HepG2 (cell line): ENCODE results near the gene ADGRG6. TPM values are rescaled to one million over a fixed set of nuclear protein-coding genes. Genes with fewer than 3 reads are reported as not detected.

Experiments used
- ADNP ChIP-seq: sonication (generic); formaldehyde crosslinking; IDR thresholded peaks from 2 replicates; pipeline ENCODE4 v1.4.0; 2020; ENCODE audit warnings: missing genetic modification reagents
- CBX2 ChIP-seq, 2 experiments: fragments of 200-600 bp in 1 of 2; sonication (generic); formaldehyde crosslinking in 1 of 2; IDR thresholded peaks; 2 replicates each; pipeline versions ENCODE4 v1.7.0 to v1.8.1; 2018 to 2022; ENCODE audit warnings: low read depth in 2 of 2, low read length in 1 of 2, mild to moderate bottlenecking in 1 of 2, missing genetic modification reagents in 1 of 2
- DNMT1 ChIP-seq: sonication (generic); formaldehyde crosslinking; IDR thresholded peaks from 2 replicates; pipeline ENCODE4 v1.5.1; 2020; ENCODE audit warnings: mild to moderate bottlenecking, missing genetic modification reagents
- DR1 ChIP-seq: sonication (generic); formaldehyde crosslinking; IDR thresholded peaks from 2 replicates; pipeline ENCODE4 v1.8.0; 2021; ENCODE audit warnings: mild to moderate bottlenecking, missing genetic modification reagents, inconsistent platforms
- HCFC1 ChIP-seq: fragments of 150-350 bp; IDR thresholded peaks from 2 replicates; pipeline ENCODE4 v1.6.1; 2014; ENCODE audit warnings: low read depth, low read length
- HDAC1 ChIP-seq: sonication (generic); formaldehyde crosslinking; IDR thresholded peaks from 2 replicates; pipeline ENCODE4 v1.5.1; 2020; ENCODE audit warnings: mild to moderate bottlenecking, missing genetic modification reagents
- HDAC2 ChIP-seq: sonication (generic); formaldehyde crosslinking; IDR thresholded peaks from 2 replicates; pipeline ENCODE4 v1.4.0; 2020; ENCODE audit warnings: missing genetic modification reagents
- KDM4B ChIP-seq: sonication (generic); formaldehyde crosslinking; IDR thresholded peaks from 2 replicates; pipeline ENCODE4 v1.4.0; 2020; ENCODE audit warnings: missing genetic modification reagents
- PAWR ChIP-seq: sonication (generic); formaldehyde crosslinking; IDR thresholded peaks from 2 replicates; pipeline ENCODE4 v1.4.0; 2020; ENCODE audit warnings: missing genetic modification reagents, mild to moderate bottlenecking, borderline replicate concordance
- PPARG ChIP-seq: conservative IDR thresholded peaks from 2 replicates; pipeline ENCODE4 v1.6.1; 2016; ENCODE audit warnings: missing biosample characterization, missing genetic modification reagents
- RBM39 ChIP-seq: fragments of 200-400 bp; formaldehyde crosslinking; IDR thresholded peaks from one replicate; pipeline ENCODE4 v1.6.1; 2018; ENCODE audit warnings: antibody characterized with exemption, mild to moderate bottlenecking, low read depth, low read length; ENCODE audit not compliant: poor library complexity, severe bottlenecking
- RCOR2 ChIP-seq: IDR thresholded peaks from 2 replicates; pipeline ENCODE4 v1.6.1; 2016; ENCODE audit warnings: missing biosample characterization, missing genetic modification reagents
- STAG1 ChIP-seq: sonication (generic); formaldehyde crosslinking; IDR thresholded peaks from 2 replicates; pipeline ENCODE4 v1.4.0; 2020; ENCODE audit warnings: missing genetic modification reagents
- YEATS2 ChIP-seq: sonication (generic); formaldehyde crosslinking; IDR thresholded peaks from 2 replicates; pipeline ENCODE4 v1.4.0; 2020; ENCODE audit warnings: missing genetic modification reagents, borderline replicate concordance
- ZKSCAN8 ChIP-seq: IDR thresholded peaks from 2 replicates; pipeline ENCODE4 v1.6.1; 2016; ENCODE audit warnings: borderline replicate concordance, missing genetic modification reagents, missing compliant biosample characterization
- ZNF629 ChIP-seq: sonication (generic); formaldehyde crosslinking; conservative IDR thresholded peaks from 2 replicates; pipeline ENCODE4 v1.5.0; 2020; ENCODE audit warnings: missing genetic modification reagents
- ZNF703 ChIP-seq: sonication (generic); formaldehyde crosslinking; IDR thresholded peaks from 2 replicates; pipeline ENCODE4 v1.5.1; 2020; ENCODE audit warnings: missing genetic modification reagents, mild to moderate bottlenecking, moderate library complexity, borderline replicate concordance
- ZNF777 ChIP-seq: sonication (generic); formaldehyde crosslinking; IDR thresholded peaks from 2 replicates; pipeline ENCODE4 v1.4.0; 2020; ENCODE audit warnings: missing genetic modification reagents
- ZNF792 ChIP-seq: IDR thresholded peaks from 2 replicates; pipeline ENCODE4 v1.6.1; 2016
- polyA plus RNA-seq, 8 experiments: library from polyadenylated mRNA; depleted of rRNA in 3 of 8; stranded (reverse) in 7 of 8; unstranded in 1 of 8; fragments of >200 nt; fragmentation: Illumina TruSeq in 4 of 8; extraction: Trizol in 4 of 8; gene quantifications; 2 replicates each; pipeline versions ENCODE4 v1.2.1 to v1.2.3, GENCODE V29; 2011 to 2016; ENCODE audit warnings: low read depth in 4 of 8, missing spikeins in 1 of 8, mixed read lengths in 1 of 8; ENCODE audit not compliant: insufficient read depth in 1 of 8
- total RNA-seq, 5 experiments: library from RNA; depleted of rRNA; stranded (reverse); fragments of >200 nt; fragmentation: Illumina TruSeq; extraction: Trizol; gene quantifications; 2 replicates each; pipeline ENCODE4 v1.2.3, GENCODE V29; 2016; ENCODE audit warnings: low read depth in 1 of 5
- TF ChIP-seq, protein P1 (sequence below): sonication (generic); formaldehyde crosslinking; IDR thresholded peaks from 2 replicates; pipeline ENCODE4 v1.8.0; 2022; ENCODE audit warnings: missing genetic modification reagents, low read depth, mild to moderate bottlenecking, borderline replicate concordance
- TF ChIP-seq, protein P2 (sequence below): IDR thresholded peaks from 2 replicates; pipeline ENCODE4 v1.6.1; 2016; ENCODE audit warnings: missing compliant biosample characterization, missing genetic modification reagents, borderline replicate concordance
- TF ChIP-seq, protein P3 (sequence below): sonication (generic); formaldehyde crosslinking; IDR thresholded peaks from 2 replicates; pipeline ENCODE4 v1.5.1; 2020; ENCODE audit warnings: missing genetic modification reagents, mild to moderate bottlenecking, borderline replicate concordance
- TF ChIP-seq, protein P4 (sequence below): sonication (generic); formaldehyde crosslinking; IDR thresholded peaks from 2 replicates; pipeline ENCODE4 v1.4.0; 2020; ENCODE audit warnings: low read depth, mild to moderate bottlenecking, missing genetic modification reagents
- TF ChIP-seq, protein P5 (sequence below): sonication (generic); formaldehyde crosslinking; IDR thresholded peaks from 2 replicates; pipeline ENCODE4 v1.4.0; 2020; ENCODE audit warnings: missing genetic modification reagents

Gene ADGRG6
- total and polyA plus RNA-seq, 2 of the 13 experiments (the other 11 are each of a cell fraction or from before 2014, with no cell fraction given): 129 to 249 TPM

DNA sequence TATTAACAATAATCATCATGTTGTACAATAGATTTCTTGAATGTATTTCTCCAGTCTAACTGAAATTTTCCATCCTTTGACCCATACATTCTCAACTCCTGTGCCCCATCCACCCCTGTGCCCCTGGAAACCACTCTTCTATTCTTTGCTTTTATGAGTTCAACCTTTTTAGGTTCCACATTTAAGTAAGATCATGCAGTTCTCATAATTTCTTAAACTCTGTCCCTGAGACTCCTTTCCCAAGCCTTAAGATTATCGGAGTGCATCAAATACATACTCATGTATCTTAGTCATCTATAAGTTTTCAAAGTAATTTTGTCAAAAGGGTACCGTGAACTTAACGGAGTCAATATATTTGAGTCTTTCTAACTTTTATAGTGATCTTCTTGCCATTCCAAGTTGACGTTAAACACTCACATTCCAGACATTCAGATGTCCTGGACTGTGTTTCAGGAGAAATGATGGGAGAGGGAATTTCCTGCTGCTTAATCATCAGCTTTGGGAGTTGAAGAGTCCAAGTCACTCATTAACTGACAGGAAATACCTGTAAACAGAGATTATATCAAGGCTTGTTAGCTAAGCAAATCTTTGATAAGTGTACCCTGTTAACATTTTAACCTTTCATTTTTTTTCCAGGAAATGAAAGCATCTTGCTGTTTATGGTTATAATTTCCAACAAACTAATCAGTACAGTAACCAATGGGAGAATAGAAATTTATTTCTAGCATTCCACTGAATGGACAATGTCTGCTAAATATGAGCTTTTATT lies 73.3 kb downstream of the ADGRG6 start (continued):
- no peak for TF ChIP-seq ZNF703 (CRISPR knock-in tag)
- TF ChIP-seq, protein P1, sequence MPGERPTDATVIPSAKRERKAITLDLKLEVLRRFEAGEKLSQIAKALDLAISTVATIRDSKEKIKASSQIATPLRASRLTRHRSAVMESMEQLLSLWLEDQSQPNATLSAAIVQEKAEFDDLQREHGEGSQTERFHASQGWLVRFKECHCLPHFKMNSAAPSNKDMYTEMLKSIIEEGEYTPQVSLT (CRISPR knock-in tag): no peak
- TF ChIP-seq ZNF629: no peak; the same call in 1 of the 2 replicates
- TF ChIP-seq YEATS2 (CRISPR knock-in tag): peak; percentile 75; the same call in 1 of the 2 replicates
- TF ChIP-seq, protein P2, sequence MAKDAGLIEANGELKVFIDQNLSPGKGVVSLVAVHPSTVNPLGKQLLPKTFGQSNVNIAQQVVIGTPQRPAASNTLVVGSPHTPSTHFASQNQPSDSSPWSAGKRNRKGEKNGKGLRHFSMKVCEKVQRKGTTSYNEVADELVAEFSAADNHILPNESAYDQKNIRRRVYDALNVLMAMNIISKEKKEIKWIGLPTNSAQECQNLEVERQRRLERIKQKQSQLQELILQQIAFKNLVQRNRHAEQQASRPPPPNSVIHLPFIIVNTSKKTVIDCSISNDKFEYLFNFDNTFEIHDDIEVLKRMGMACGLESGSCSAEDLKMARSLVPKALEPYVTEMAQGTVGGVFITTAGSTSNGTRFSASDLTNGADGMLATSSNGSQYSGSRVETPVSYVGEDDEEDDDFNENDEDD (CRISPR knock-in tag): no peak
- peak; percentile 82 for TF ChIP-seq ZNF792
- TF ChIP-seq, protein P3, sequence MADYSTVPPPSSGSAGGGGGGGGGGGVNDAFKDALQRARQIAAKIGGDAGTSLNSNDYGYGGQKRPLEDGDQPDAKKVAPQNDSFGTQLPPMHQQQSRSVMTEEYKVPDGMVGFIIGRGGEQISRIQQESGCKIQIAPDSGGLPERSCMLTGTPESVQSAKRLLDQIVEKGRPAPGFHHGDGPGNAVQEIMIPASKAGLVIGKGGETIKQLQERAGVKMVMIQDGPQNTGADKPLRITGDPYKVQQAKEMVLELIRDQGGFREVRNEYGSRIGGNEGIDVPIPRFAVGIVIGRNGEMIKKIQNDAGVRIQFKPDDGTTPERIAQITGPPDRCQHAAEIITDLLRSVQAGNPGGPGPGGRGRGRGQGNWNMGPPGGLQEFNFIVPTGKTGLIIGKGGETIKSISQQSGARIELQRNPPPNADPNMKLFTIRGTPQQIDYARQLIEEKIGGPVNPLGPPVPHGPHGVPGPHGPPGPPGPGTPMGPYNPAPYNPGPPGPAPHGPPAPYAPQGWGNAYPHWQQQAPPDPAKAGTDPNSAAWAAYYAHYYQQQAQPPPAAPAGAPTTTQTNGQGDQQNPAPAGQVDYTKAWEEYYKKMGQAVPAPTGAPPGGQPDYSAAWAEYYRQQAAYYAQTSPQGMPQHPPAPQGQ (CRISPR knock-in tag): no peak
- peak; percentile 95 for TF ChIP-seq RCOR2 (CRISPR knock-in tag)
- no peak for TF ChIP-seq HCFC1
- TF ChIP-seq RBM39: no peak
- TF ChIP-seq, protein P4, sequence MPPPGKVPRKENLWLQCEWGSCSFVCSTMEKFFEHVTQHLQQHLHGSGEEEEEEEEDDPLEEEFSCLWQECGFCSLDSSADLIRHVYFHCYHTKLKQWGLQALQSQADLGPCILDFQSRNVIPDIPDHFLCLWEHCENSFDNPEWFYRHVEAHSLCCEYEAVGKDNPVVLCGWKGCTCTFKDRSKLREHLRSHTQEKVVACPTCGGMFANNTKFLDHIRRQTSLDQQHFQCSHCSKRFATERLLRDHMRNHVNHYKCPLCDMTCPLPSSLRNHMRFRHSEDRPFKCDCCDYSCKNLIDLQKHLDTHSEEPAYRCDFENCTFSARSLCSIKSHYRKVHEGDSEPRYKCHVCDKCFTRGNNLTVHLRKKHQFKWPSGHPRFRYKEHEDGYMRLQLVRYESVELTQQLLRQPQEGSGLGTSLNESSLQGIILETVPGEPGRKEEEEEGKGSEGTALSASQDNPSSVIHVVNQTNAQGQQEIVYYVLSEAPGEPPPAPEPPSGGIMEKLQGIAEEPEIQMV: no peak
- TF ChIP-seq HDAC1 (CRISPR knock-in tag): peak; percentile 78
- TF ChIP-seq CBX2 (IDR thresholded peaks at IDR 0.05; ENCODE audit: low read depth, low read length): no peak
- TF ChIP-seq CBX2 (CRISPR knock-in tag; IDR thresholded peaks at IDR 0.05; ENCODE audit: low read depth): no peak
- no peak for TF ChIP-seq ZNF777 (CRISPR knock-in tag)
- TF ChIP-seq ZKSCAN8: peak; percentile 95
- no peak for TF ChIP-seq PAWR (CRISPR knock-in tag)
- peak; percentile 38 for TF ChIP-seq STAG1 (CRISPR knock-in tag)
- TF ChIP-seq DNMT1 (CRISPR knock-in tag): no peak
- TF ChIP-seq DR1: no peak
- TF ChIP-seq, protein P5, sequence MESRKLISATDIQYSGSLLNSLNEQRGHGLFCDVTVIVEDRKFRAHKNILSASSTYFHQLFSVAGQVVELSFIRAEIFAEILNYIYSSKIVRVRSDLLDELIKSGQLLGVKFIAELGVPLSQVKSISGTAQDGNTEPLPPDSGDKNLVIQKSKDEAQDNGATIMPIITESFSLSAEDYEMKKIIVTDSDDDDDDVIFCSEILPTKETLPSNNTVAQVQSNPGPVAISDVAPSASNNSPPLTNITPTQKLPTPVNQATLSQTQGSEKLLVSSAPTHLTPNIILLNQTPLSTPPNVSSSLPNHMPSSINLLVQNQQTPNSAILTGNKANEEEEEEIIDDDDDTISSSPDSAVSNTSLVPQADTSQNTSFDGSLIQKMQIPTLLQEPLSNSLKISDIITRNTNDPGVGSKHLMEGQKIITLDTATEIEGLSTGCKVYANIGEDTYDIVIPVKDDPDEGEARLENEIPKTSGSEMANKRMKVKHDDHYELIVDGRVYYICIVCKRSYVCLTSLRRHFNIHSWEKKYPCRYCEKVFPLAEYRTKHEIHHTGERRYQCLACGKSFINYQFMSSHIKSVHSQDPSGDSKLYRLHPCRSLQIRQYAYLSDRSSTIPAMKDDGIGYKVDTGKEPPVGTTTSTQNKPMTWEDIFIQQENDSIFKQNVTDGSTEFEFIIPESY (CRISPR knock-in tag): no peak
- TF ChIP-seq KDM4B (CRISPR knock-in tag): peak; percentile 93
- TF ChIP-seq HDAC2 (CRISPR knock-in tag): peak; percentile 98
- no peak for TF ChIP-seq ADNP
- TF ChIP-seq PPARG (CRISPR knock-in tag): peak; percentile 95
